ENCODE data around the gene TBXA2R. TPM values are rescaled to one million over a fixed set of nuclear protein-coding genes. Genes with fewer than 3 reads are reported as not detected.

Gene TBXA2R
- total and polyA plus RNA-seq, 8 donors, result 0.37 to 2.6 (median 1.0) TPM; not detected in 3

- intact Hi-C loops (cut with DNase I; ENCODE audit: low total_unique reads), result no loop called here
- Histone ChIP-seq H3K36me3 (peaks cover 22 to 97% (median 77%) of the 10 kb centered on the region in 4 donors), H3K4me1 (no peaks in the 10 kb centered on the region), H3K9me3 (no peaks in the 10 kb centered on the region), H3K27me3 (no peaks in the 10 kb centered on the region), H3K27ac (no peak overlapping the region), H3K4me3 (no peak overlapping the region)
- DNase-seq, result no peak
- TF ChIP-seq POLR2AphosphoS5 (IDR thresholded peaks at IDR 0.05), result no peak
- no peak for TF ChIP-seq CTCF (IDR thresholded peaks at IDR 0.05)
- no peak for TF ChIP-seq EP300 (IDR thresholded peaks at IDR 0.05)
- TF ChIP-seq POLR2A (IDR thresholded peaks at IDR 0.05), result no peak
- WGBS, 5 donors, result 93 to 97% (median 93%) methylated on average over 16 to 19 of the region's 19 CpGs
Measured at GRCh38 chr19:3634496-3635045, 27.9 kb upstream of the TBXA2R start.

GRCh38 chr19:3633559-3633988 is 26.9 kb upstream of the TBXA2R start:
- TF ChIP-seq POLR2A (IDR thresholded peaks at IDR 0.05) (no peak), POLR2AphosphoS5 (IDR thresholded peaks at IDR 0.05) (no peak), CTCF (IDR thresholded peaks at IDR 0.05) (no peak), EP300 (IDR thresholded peaks at IDR 0.05) (no peak)
- no peaks in the 10 kb centered on the region for H3K9me3 ChIP-seq
- intact Hi-C loops (cut with DNase I; ENCODE audit: low total_unique reads), result no loop called here
- no peaks in the 10 kb centered on the region for H3K4me1 ChIP-seq
- peaks cover 16 to 87% (median 67%) of the 10 kb centered on the region in 4 donors for H3K36me3 ChIP-seq
- H3K27me3 ChIP-seq, result no peaks in the 10 kb centered on the region
- H3K4me3 ChIP-seq, result no peak overlapping the region
- DNase-seq, result no peak
- WGBS, 5 donors, result 82 to 89% (median 87%) methylated on average over 15 to 22 of the region's 22 CpGs
- H3K27ac ChIP-seq, result no peak overlapping the region

GRCh38 chr19:3632739-3633558 is 26.3 kb upstream of the TBXA2R start:
- no peaks in the 10 kb centered on the region for H3K27me3 ChIP-seq
- 86 to 91% (median 90%) methylated on average over 43 to 50 of the region's 50 CpGs for WGBS, 5 donors
- H3K27ac ChIP-seq, result peak overlapping the region in 1 of 5 donors; percentile 58
- intact Hi-C loops (cut with DNase I; ENCODE audit: low total_unique reads), result no loop called here
- H3K4me3 ChIP-seq, result no peak overlapping the region
- H3K4me1 ChIP-seq, result no peaks in the 10 kb centered on the region
- no peak for TF ChIP-seq POLR2AphosphoS5 (IDR thresholded peaks at IDR 0.05)
- no peak for TF ChIP-seq EP300 (IDR thresholded peaks at IDR 0.05)
- TF ChIP-seq POLR2A (IDR thresholded peaks at IDR 0.05), result no peak
- TF ChIP-seq CTCF (IDR thresholded peaks at IDR 0.05), result no peak
- peaks cover 10 to 81% (median 61%) of the 10 kb centered on the region in 4 donors for H3K36me3 ChIP-seq
- no peaks in the 10 kb centered on the region for H3K9me3 ChIP-seq
- no peak for DNase-seq

GRCh38 chr19:3632098-3632497 is 25.4 kb upstream of the TBXA2R start:
- no peaks in the 10 kb centered on the region for H3K9me3 ChIP-seq
- intact Hi-C loops (cut with DNase I; ENCODE audit: low total_unique reads), result no loop called here
- peaks cover 6 to 72% (median 52%) of the 10 kb centered on the region in 4 donors for H3K36me3 ChIP-seq
- TF ChIP-seq POLR2A (IDR thresholded peaks at IDR 0.05) (no peak), CTCF (IDR thresholded peaks at IDR 0.05) (no peak), POLR2AphosphoS5 (IDR thresholded peaks at IDR 0.05) (no peak), EP300 (IDR thresholded peaks at IDR 0.05) (no peak)
- peaks cover 0 to 6% (median 5%) of the 10 kb centered on the region in 4 donors for H3K4me1 ChIP-seq
- H3K4me3 ChIP-seq, result no peak overlapping the region
- no peaks in the 10 kb centered on the region for H3K27me3 ChIP-seq
- 77 to 89% (median 85%) methylated on average over 2 to 16 of the region's 16 CpGs for WGBS, 5 donors
- DNase-seq, result no peak
- peak overlapping the region in 1 of 5 donors; percentile 58 for H3K27ac ChIP-seq
